GM12878 (cell line): Measurements from ENCODE around the gene BNC2. TPM values are rescaled to one million over a fixed set of nuclear protein-coding genes. Genes with fewer than 3 reads are reported as not detected.

Source experiments
- ATAC-seq: fragments of 200-7000 bp; cut with Tn5 transposase; 3 replicates; pipeline ENCODE4 v1.9.1; 2020; ENCODE audit warnings: mild to moderate bottlenecking, moderate library complexity
- BruUV-seq: library from RNA; stranded (reverse); fragments of 400-500 nt; replicated peaks from 2 replicates; lab custom pipeline; 2021; lab: Mats Ljungman, UMichigan
- CTCF ChIA-PET: fragments of 300-600 bp; sonication (Branson Sonifier 250); formaldehyde crosslinking; extraction: SDS; loops from one replicate; lab custom pipeline; 2021; ENCODE audit warnings: inconsistent platforms; lab: Yijun Ruan, JAX
- POLR2A ChIA-PET: fragments of 350-600 bp; formaldehyde crosslinking; extraction: SDS; loops from one replicate; lab custom pipeline; 2021; ENCODE audit warnings: inconsistent platforms; lab: Charles Lee
- RAD21 ChIA-PET: fragments of 300-600 bp; sonication (Branson Sonifier 250); formaldehyde crosslinking; loops from one replicate; lab custom pipeline; 2023; ENCODE audit warnings: antibody characterized with exemption; ENCODE audit not compliant: unreplicated experiment; lab: Charles Lee
- SMC1A ChIA-PET: fragments of 300-600 bp; sonication (Branson Sonifier 250); formaldehyde crosslinking; loops from one replicate; lab custom pipeline; 2023; ENCODE audit not compliant: unreplicated experiment, uncharacterized antibody; lab: Charles Lee
- DNase-seq: peaks from one replicate; pipeline ENCODE4 v3.0.0-alpha.2; 2011; ENCODE audit warnings: low read depth, low spot score
- FAIRE-seq: peaks from 3 replicates; lab custom pipeline; 2011; peaks lifted over from hg19 to GRCh38; lab: Jason Lieb, UNC
- H2AFZ ChIP-seq: 2 replicates; pipeline ENCODE4 v1.6.0; 2011; ENCODE audit warnings: low read depth, low read length, control low read depth; ENCODE audit not compliant: control insufficient read depth
- H3K27ac ChIP-seq: 2 replicates; pipeline ENCODE4 v1.5.1; 2011; ENCODE audit warnings: control low read depth; ENCODE audit not compliant: control insufficient read depth, insufficient read depth
- H3K27me3 ChIP-seq, 2 experiments: replicated peaks in 1 of 2; 2 replicates each; pipeline versions ENCODE4 v1.6.0 to v1.6.1; 2011; ENCODE audit warnings: low read length in 1 of 2; ENCODE audit not compliant: control insufficient read depth in 2 of 2, insufficient read depth in 2 of 2
- H3K36me3 ChIP-seq, 2 experiments: 2 replicates each; pipeline ENCODE4 v1.5.1; 2011; ENCODE audit warnings: low read length in 1 of 2; ENCODE audit not compliant: control insufficient read depth in 2 of 2, insufficient read depth in 2 of 2
- H3K4me1 ChIP-seq: 2 replicates; pipeline ENCODE4 v1.6.1; 2011; ENCODE audit warnings: mild to moderate bottlenecking, low read length, moderate library complexity, mixed read lengths; ENCODE audit not compliant: control insufficient read depth, insufficient read depth
- H3K4me2 ChIP-seq: 2 replicates; pipeline ENCODE4 v1.6.0; 2011; ENCODE audit warnings: control low read depth; ENCODE audit not compliant: control insufficient read depth, insufficient read depth
- H3K4me3 ChIP-seq: fragments of 200-600 bp; sonication (generic); 2 replicates; pipeline ENCODE4 v1.5.1; 2016
- H3K79me2 ChIP-seq: 2 replicates; pipeline ENCODE4 v1.6.0; 2011; ENCODE audit warnings: low read length; ENCODE audit not compliant: control insufficient read depth, insufficient read depth
- H3K9ac ChIP-seq: 2 replicates; pipeline ENCODE4 v1.8.0; 2011; ENCODE audit warnings: low read length, control low read depth, mixed read lengths; ENCODE audit not compliant: control insufficient read depth, insufficient read depth
- H3K9me3 ChIP-seq: replicated peaks from 3 replicates; pipeline ENCODE4 v1.5.1; 2011; ENCODE audit warnings: mild to moderate bottlenecking, low read length; ENCODE audit not compliant: control insufficient read depth, insufficient read depth
- H4K20me1 ChIP-seq: 2 replicates; pipeline ENCODE4 v1.6.0; 2011; ENCODE audit not compliant: control insufficient read depth, insufficient read depth
- ATF7 ChIP-seq: fragments of 450-650 bp; IDR thresholded peaks from 2 replicates; pipeline ENCODE4 v1.6.1; 2016; ENCODE audit warnings: low read depth, mild to moderate bottlenecking
- EZH2 ChIP-seq: IDR thresholded peaks from 2 replicates; pipeline ENCODE4 v1.6.1; 2012; ENCODE audit warnings: low read depth, mild to moderate bottlenecking, control low read depth, inconsistent platforms, low read length, borderline replicate concordance; ENCODE audit not compliant: control insufficient read depth
- IRF4 ChIP-seq: IDR thresholded peaks from 2 replicates; pipeline ENCODE4 v1.6.1; 2011; ENCODE audit warnings: low read depth, low read length
- MTA3 ChIP-seq: IDR thresholded peaks from 2 replicates; pipeline ENCODE4 v1.6.1; 2012; ENCODE audit warnings: low read length, inconsistent platforms, borderline replicate concordance
- NR2C2 ChIP-seq: IDR thresholded peaks from 2 replicates; pipeline ENCODE4 v1.6.1; 2011; ENCODE audit warnings: borderline replicate concordance, low read depth; ENCODE audit not compliant: control insufficient read depth, insufficient read length
- NRF1 ChIP-seq: conservative IDR thresholded peaks from 2 replicates; pipeline ENCODE4 v1.6.1; 2011; ENCODE audit warnings: mild to moderate bottlenecking, low read depth, low read length, improper control_type of control experiment
- PAX5 ChIP-seq: IDR thresholded peaks from 2 replicates; pipeline ENCODE4 v1.6.1; 2011; ENCODE audit warnings: low read depth, low read length, borderline replicate concordance
- SMC3 ChIP-seq: IDR thresholded peaks from 2 replicates; pipeline ENCODE4 v1.6.1; 2011; ENCODE audit warnings: low read length, improper control_type of control experiment, borderline replicate concordance
- SP1 ChIP-seq: IDR thresholded peaks from one replicate; pipeline ENCODE4 v1.6.1; 2011; ENCODE audit warnings: low read depth, low read length
- ZBTB40 ChIP-seq: fragments of 450-650 bp; IDR thresholded peaks from 2 replicates; pipeline ENCODE4 v1.6.1; 2016; ENCODE audit warnings: mild to moderate bottlenecking, moderate library complexity, borderline replicate concordance
- ZNF217 ChIP-seq: fragments of 450-650 bp; IDR thresholded peaks from 2 replicates; pipeline ENCODE4 v1.6.1; 2017; ENCODE audit warnings: antibody characterized with exemption, mild to moderate bottlenecking
- in situ Hi-C: fragments of 300-500 bp; cut with MboI; formaldehyde crosslinking; loops from 9 replicates; pipeline ENCODE4 v1.14.3; 2018; ENCODE audit warnings: mixed read lengths
- intact Hi-C: fragments of 100-400 bp; cut with micrococcal nuclease; formaldehyde crosslinking; loops from one replicate; pipeline ENCODE4 v1.14.2; 2022; ENCODE audit not compliant: unreplicated experiment
- polyA plus RNA-seq, 11 experiments: library from polyadenylated mRNA; depleted of rRNA in 4 of 11; unstranded in 6 of 11; stranded (reverse) in 5 of 11; fragments of >200 nt; fragmentation: Nextera tagmentation in 4 of 11; fragmentation: Illumina TruSeq in 1 of 11; extraction: Ambion mirVana in 4 of 11; extraction: Trizol in 1 of 11; gene quantifications; 1 replicate in 1 of 11; 2 replicates in 10 of 11; pipeline versions ENCODE4 v1.2.1 to v1.2.3, GENCODE V29; 2011 to 2016; ENCODE audit warnings: inconsistent platforms in 2 of 11, missing spikeins in 2 of 11, low read depth in 1 of 11
- total RNA-seq, 4 experiments: library from RNA; depleted of rRNA in 3 of 4; stranded (reverse); fragments of >200 nt in 3 of 4; fragmentation: Illumina TruSeq in 1 of 4; extraction: Trizol in 1 of 4; gene quantifications; 2 replicates each; pipeline versions ENCODE4 v1.2.1 to v1.2.3, GENCODE V29; 2013 to 2021

Gene BNC2
- total and polyA plus RNA-seq, 10 of the 15 experiments (the other 5 are each of a cell fraction or from before 2014, with no cell fraction given), result 0.05 to 14.5 (median 0.26) TPM

- TF ChIP-seq NR2C2 (no peak), IRF4 (no peak), SMC3 (no peak), NRF1 (no peak), MTA3 (no peak), ATF7 (no peak), ZBTB40 (no peak), PAX5 (no peak), SP1 (no peak), ZNF217 (no peak), EZH2 (no peak)
- BruUV-seq, result no TSS peak
- no peak overlapping the region for H2AFZ ChIP-seq
- H3K27ac ChIP-seq, result no peak overlapping the region
- no peaks in the 10 kb centered on the region for H3K27me3 ChIP-seq
- H3K9ac ChIP-seq, result no peak overlapping the region
- RAD21 ChIA-PET, result no interaction called here
- intact Hi-C loops, result no loop called here
- H3K36me3 ChIP-seq, result no peaks in the 10 kb centered on the region
- ATAC-seq (no peak), FAIRE-seq (no peak), DNase-seq (no peak)
- in situ Hi-C loops, result no loop called here
- H3K79me2 ChIP-seq, result no peaks in the 10 kb centered on the region
- H3K4me2 ChIP-seq, result no peak overlapping the region
- no peaks in the 10 kb centered on the region for H4K20me1 ChIP-seq
- no peak overlapping the region for H3K4me3 ChIP-seq
- CTCF ChIA-PET, result interaction anchor here (0.6 kb wide), 1 partner anchor 236 kb away, joined by 3 read pairs; no protein-coding TSS in a partner anchor
- SMC1A ChIA-PET, result no interaction called here
- POLR2A ChIA-PET, result no interaction called here
- no peaks in the 10 kb centered on the region for H3K9me3 ChIP-seq
- no peaks in the 10 kb centered on the region for H3K4me1 ChIP-seq
Measured at GRCh38 chr9:16385590-16385989, 484.9 kb downstream of the BNC2 start.
